K562 (cell line): ENCODE measurements around the gene NCBP2. TPM values are rescaled to one million over a fixed set of nuclear protein-coding genes. Genes with fewer than 3 reads are reported as not detected.

Experiments used
- ASH1L ChIP-seq: fragments of 450-650 bp; IDR thresholded peaks from 2 replicates; pipeline ENCODE4 v1.6.1; 2018; ENCODE audit warnings: borderline replicate concordance, mild to moderate bottlenecking, low read depth; ENCODE audit not compliant: partially characterized antibody
- CREM ChIP-seq: IDR thresholded peaks from 2 replicates; pipeline ENCODE4 v1.6.1; 2014; ENCODE audit warnings: antibody characterized with exemption, low read depth
- E2F6 ChIP-seq, 2 experiments: IDR thresholded peaks; 2 replicates each; pipeline ENCODE4 v1.6.1; 2011; ENCODE audit warnings: borderline replicate concordance in 1 of 2, control low read depth in 1 of 2, low read depth in 1 of 2, low read length in 1 of 2, mild to moderate bottlenecking in 1 of 2, mixed read lengths in 1 of 2, moderate library complexity in 1 of 2; ENCODE audit not compliant: insufficient read depth in 1 of 2, insufficient read length in 1 of 2, poor library complexity in 1 of 2, severe bottlenecking in 1 of 2; ENCODE audit errors: extremely low read depth in 1 of 2
- ETV1 ChIP-seq: fragments of 450-650 bp; conservative IDR thresholded peaks from 2 replicates; pipeline ENCODE4 v1.6.1; 2016; ENCODE audit warnings: missing genetic modification characterization, control low read depth, low read depth, missing compliant biosample characterization
- IFI16 ChIP-seq: fragments of 250-450 bp; sonication (Bioruptor Pico); IDR thresholded peaks from 2 replicates; pipeline ENCODE4 v2.1.2; 2022; ENCODE audit warnings: mild to moderate bottlenecking, inconsistent platforms
- MCM5 ChIP-seq: fragments of 450-650 bp; IDR thresholded peaks from 2 replicates; pipeline ENCODE4 v1.6.1; 2016; ENCODE audit warnings: low read depth
- NR2C1 ChIP-seq, 2 experiments: fragments of 450-650 bp; IDR thresholded peaks; 2 replicates each; pipeline ENCODE4 v1.6.1; 2017; ENCODE audit warnings: mild to moderate bottlenecking in 2 of 2, antibody characterized with exemption in 1 of 2, inconsistent platforms in 1 of 2, missing compliant biosample characterization in 1 of 2, missing genetic modification characterization in 1 of 2
- RBM25 ChIP-seq: fragments of 200-400 bp; formaldehyde crosslinking; IDR thresholded peaks from 2 replicates; pipeline ENCODE4 v1.6.1; 2018; ENCODE audit warnings: low read length, low read depth, moderate library complexity; ENCODE audit not compliant: severe bottlenecking
- RERE ChIP-seq: sonication (generic); formaldehyde crosslinking; IDR thresholded peaks from 2 replicates; pipeline ENCODE4 v1.8.0; 2023; ENCODE audit warnings: missing genetic modification reagents, mild to moderate bottlenecking, borderline replicate concordance
- SNAPC5 ChIP-seq: fragments of 250-450 bp; sonication (Bioruptor Pico); IDR thresholded peaks from 2 replicates; pipeline ENCODE4 v1.8.0; 2021; ENCODE audit warnings: moderate library complexity, mild to moderate bottlenecking, inconsistent platforms
- SRSF7 ChIP-seq: fragments of 200-400 bp; formaldehyde crosslinking; optimal IDR thresholded peaks from 2 replicates; pipeline ENCODE3; 2017; ENCODE audit warnings: mild to moderate bottlenecking, low read depth, low read length
- TCF15 ChIP-seq: fragments of 250-450 bp; sonication (Bioruptor Pico); IDR thresholded peaks from 2 replicates; pipeline ENCODE4 v1.8.0; 2022; ENCODE audit warnings: moderate library complexity, mild to moderate bottlenecking, inconsistent platforms
- TCF3 ChIP-seq: sonication (generic); formaldehyde crosslinking; IDR thresholded peaks from 2 replicates; pipeline ENCODE4 v1.4.0; 2020; ENCODE audit warnings: mild to moderate bottlenecking, missing genetic modification reagents
- XRCC4 ChIP-seq: IDR thresholded peaks from one replicate; pipeline ENCODE4 v1.6.1; 2011; ENCODE audit not compliant: insufficient read depth, insufficient read length; ENCODE audit errors: extremely low read depth
- ZBTB49 ChIP-seq: sonication (generic); formaldehyde crosslinking; IDR thresholded peaks from 2 replicates; pipeline ENCODE4 v1.8.0; 2022; ENCODE audit warnings: missing genetic modification reagents, mild to moderate bottlenecking, borderline replicate concordance
- ZFP36 ChIP-seq: fragments of 150-350 bp; IDR thresholded peaks from 2 replicates; pipeline ENCODE4 v1.6.1; 2018; ENCODE audit warnings: low read length, low read depth; ENCODE audit not compliant: partially characterized antibody
- polyA plus RNA-seq, 8 experiments: library from polyadenylated mRNA; depleted of rRNA in 4 of 8; stranded (reverse) in 5 of 8; unstranded in 3 of 8; fragments of >200 nt; fragmentation: Nextera tagmentation in 2 of 8; fragmentation: Illumina TruSeq in 1 of 8; extraction: Ambion mirVana in 2 of 8; extraction: Trizol in 1 of 8; gene quantifications; 2 replicates each; pipeline versions ENCODE4 v1.2.1 to v1.2.3, GENCODE V29; 2011 to 2014; ENCODE audit warnings: inconsistent platforms in 1 of 8, missing spikeins in 1 of 8
- total RNA-seq, 7 experiments: library from RNA; depleted of rRNA in 6 of 7; stranded (reverse); fragments of >200 nt in 6 of 7; fragmentation: Illumina TruSeq in 2 of 7; extraction: Trizol in 2 of 7; gene quantifications; 2 replicates each; pipeline versions ENCODE4 v1.2.1 to v1.2.3, GENCODE V29; 2011 to 2021; ENCODE audit warnings: low replicate concordance in 1 of 7

NCBP2 gene
- total and polyA plus RNA-seq, 9 of the 15 experiments (the other 6 are each of a cell fraction or from before 2014, with no cell fraction given) = 56.4 to 102 (median 82.3) TPM

DNA sequence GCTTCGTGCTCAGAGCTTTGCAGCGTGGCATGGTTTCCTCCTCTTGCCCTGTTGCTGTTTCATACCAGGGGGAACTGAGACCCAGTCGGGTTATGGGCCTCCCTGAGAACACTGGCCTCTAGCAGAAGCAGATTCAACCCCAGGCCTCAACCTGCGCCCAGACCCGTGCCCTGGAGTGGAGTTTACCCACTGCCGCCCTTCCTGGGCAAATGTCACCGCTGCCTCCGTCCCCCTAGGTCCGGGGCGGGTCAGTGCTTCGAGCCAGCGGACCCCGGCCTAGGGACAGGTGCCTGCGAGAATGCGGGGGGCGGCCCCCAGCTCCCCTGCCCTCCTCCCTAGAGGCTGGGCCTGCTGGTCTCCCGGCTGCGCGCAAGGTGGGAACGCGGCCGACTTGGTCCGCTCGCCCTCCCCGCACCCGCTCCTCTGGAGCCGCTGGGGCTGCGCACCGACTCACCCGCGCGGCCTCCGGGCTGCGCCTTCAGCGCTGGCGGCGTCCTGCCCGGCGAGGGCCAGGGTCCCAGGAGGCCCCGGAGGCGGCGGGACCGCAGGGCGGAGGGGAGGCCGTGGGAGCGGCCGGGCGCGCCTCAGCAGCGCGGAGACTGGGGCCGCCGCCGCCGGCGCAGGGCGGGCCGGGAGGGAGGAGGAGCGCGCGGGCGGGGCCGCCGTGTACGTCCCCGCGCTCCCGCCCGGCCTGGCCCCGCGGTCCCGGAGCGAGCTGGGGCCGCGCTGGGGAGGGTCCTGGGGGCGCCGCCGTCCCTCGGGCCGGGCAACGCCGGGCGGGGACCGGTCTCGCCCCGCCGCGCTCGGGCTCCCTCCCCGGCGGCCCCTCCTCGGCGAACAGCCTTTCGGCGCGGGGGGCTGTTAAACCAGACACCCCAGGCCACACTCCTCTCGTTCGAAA, 26.2 kb upstream of the NCBP2 start, which contains the start of gene PIGZ (continued):
- TF ChIP-seq ETV1 (tag) (no peak), NR2C1 (IDR thresholded peaks at IDR 0.05) (no peak), NR2C1 (tag; IDR thresholded peaks at IDR 0.05) (no peak), RBM25 (no peak), ASH1L (no peak), E2F6 (IDR thresholded peaks at IDR 0.05; ENCODE audit: borderline replicate concordance in 1 of 2, extremely low read depth in 1 of 2, insufficient read depth in 1 of 2, insufficient read length in 1 of 2, low read depth in 1 of 2, low read length in 1 of 2, poor library complexity in 1 of 2, severe bottlenecking in 1 of 2) (peak; percentile 35 to 80), IFI16 (CRISPR knock-in tag) (no peak), MCM5 (no peak), TCF15 (no peak), ZFP36 (no peak), SRSF7 (no peak), RERE (CRISPR knock-in tag) (no peak), CREM (0 out of 2 replicates have a peak, but pooled peaks have one; percentile 1), TCF3 (CRISPR knock-in tag) (no peak), SNAPC5 (no peak), XRCC4 (no peak), ZBTB49 (no peak)
